ENCODE results near the gene C16orf96. TPM values are rescaled to one million over a fixed set of nuclear protein-coding genes. Genes with fewer than 3 reads are reported as not detected.

C16orf96 gene
- total RNA-seq, 1 experiment from 2014 or later, result 1.4 TPM

DNA sequence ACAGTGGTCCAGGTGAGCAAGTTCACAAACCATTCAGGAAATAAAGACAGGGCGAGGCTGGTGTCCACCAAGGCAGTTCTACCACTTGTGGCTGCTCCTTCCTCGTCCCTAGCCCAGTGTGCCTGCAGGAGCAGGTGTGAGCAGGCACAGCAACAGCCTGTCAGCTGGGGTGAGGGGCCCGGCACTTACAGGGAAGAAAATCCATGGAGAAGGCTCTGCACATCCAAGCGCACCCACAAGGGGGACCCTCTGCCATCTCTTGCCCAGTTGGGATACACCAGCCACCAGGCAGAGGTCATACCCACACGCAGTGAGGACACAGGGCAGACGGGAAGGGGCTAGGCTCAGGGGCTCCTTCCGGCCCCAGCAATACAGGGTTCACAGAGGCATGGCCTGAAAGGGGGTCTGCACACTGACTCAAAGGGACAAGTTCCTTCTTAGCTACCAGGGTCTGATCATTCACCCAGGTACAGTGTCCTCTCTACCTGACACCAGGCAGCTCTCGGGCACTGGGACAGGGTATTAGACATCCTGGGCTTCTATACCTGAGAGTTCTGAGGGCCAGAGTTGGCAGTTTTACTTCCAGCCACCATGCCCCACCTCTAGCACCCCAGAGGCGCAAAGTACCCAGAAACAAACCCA lies 44.6 kb upstream of the C16orf96 start:
- H3K27me3 Mint-ChIP-seq (ENCODE audit: low read depth), result no peaks in the 10 kb centered on the region; the same call in 1 of the 2 replicates

More for the DNA sequence above, 44.6 kb upstream of the C16orf96 start:
- H4K20me1 ChIP-seq (ENCODE audit: control insufficient read depth, insufficient read depth, insufficient read length), result no peaks in the 10 kb centered on the region
- no peak overlapping the region for H3K27ac ChIP-seq (ENCODE audit: insufficient read length, low read depth, low read length)
- TF ChIP-seq CTCF (conservative IDR thresholded peaks at IDR 0.05), result peak; percentile 80
- no CpG with 5 or more reads among the region's 9 CpGs for WGBS (ENCODE audit: extremely low coverage, insufficient read length, low lambda C conversion rate)
- no peaks in the 10 kb centered on the region for H3K9me3 ChIP-seq (ENCODE audit: control insufficient read depth, low read depth, low read length)
- H4K5ac ChIP-seq (ENCODE audit: insufficient read length, low read depth, low read length), result no peak overlapping the region
- H3K27me3 ChIP-seq (ENCODE audit: insufficient read depth, low read length), result no peaks in the 10 kb centered on the region
- H2AFZ ChIP-seq (ENCODE audit: low read length), result no peak overlapping the region
- no peak overlapping the region for H4K91ac ChIP-seq (ENCODE audit: insufficient read length, low read depth, low read length)
- H3K23me2 ChIP-seq (ENCODE audit: insufficient read length, low read depth, low read length, poor library complexity, severe bottlenecking), result no peaks in the 10 kb centered on the region
- H3K4me3 Mint-ChIP-seq, result peak overlapping the region in 1 of 2 experiments; percentile 67; a peak in 1 of 5 replicates
- H3K36me3 Mint-ChIP-seq (ENCODE audit: insufficient read depth in 1 of 3, low read depth in 3 of 3), result peaks cover 16 to 50% (median 42%) of the 10 kb centered on the region in 3 experiments; a peak in 6 of 7 replicates
- H3K79me1 ChIP-seq (ENCODE audit: insufficient read depth, low read depth, low read length, poor library complexity, severe bottlenecking), result no peaks in the 10 kb centered on the region
- no peaks in the 10 kb centered on the region for H3K79me2 ChIP-seq (ENCODE audit: insufficient read depth, low read length)
- H3K4ac ChIP-seq (ENCODE audit: low read depth, low read length), result no peak overlapping the region
- H4K8ac ChIP-seq (replicated peaks; ENCODE audit: insufficient read length, low read depth, low read length), result no peak overlapping the region
- peak; percentile 91 for DNase-seq
- no peak overlapping the region for H3K18ac ChIP-seq (ENCODE audit: insufficient read length, low read depth, low read length)
- H2BK20ac ChIP-seq (ENCODE audit: low read depth, low read length, poor library complexity, severe bottlenecking), result no peak overlapping the region
- H2BK12ac ChIP-seq (ENCODE audit: insufficient read length, low read depth, low read length), result no peak overlapping the region
- H3K23ac ChIP-seq (ENCODE audit: insufficient read length, low read depth, low read length), result no peak overlapping the region
- H2BK15ac ChIP-seq (ENCODE audit: low read depth, low read length), result no peak overlapping the region
- H2AK5ac ChIP-seq (ENCODE audit: insufficient read length, low read length), result no peak overlapping the region
- H3K4me1 ChIP-seq (ENCODE audit: insufficient read depth, low read length), result no peaks in the 10 kb centered on the region
- no peak overlapping the region for H3K9ac ChIP-seq (ENCODE audit: extremely low read depth, insufficient read length, low read length)
- H3K4me1 Mint-ChIP-seq, result peaks cover 4 to 11% of the 10 kb centered on the region in 2 experiments; a peak in 3 of 4 replicates
- no peaks in the 10 kb centered on the region for H3K9me3 Mint-ChIP-seq
- no peak overlapping the region for H3K56ac ChIP-seq (ENCODE audit: insufficient read length, low read depth, low read length)
- H3K4me2 ChIP-seq (ENCODE audit: insufficient read depth, insufficient read length, low read length), result no peak overlapping the region
- H2BK5ac ChIP-seq (ENCODE audit: insufficient read length, low read length), result no peak overlapping the region
- no peak overlapping the region for H3T11ph ChIP-seq (ENCODE audit: low read length)
- peak overlapping the region; percentile 46 to 78 (median 62); a peak in 3 of 7 replicates for H3K27ac Mint-ChIP-seq
- H3K14ac ChIP-seq (ENCODE audit: insufficient read depth, low read length), result no peak overlapping the region
- no peak overlapping the region for H2BK120ac ChIP-seq (ENCODE audit: low read depth, low read length, poor library complexity, severe bottlenecking)
